Vagina (tissue), 2 donors: ENCODE results near the gene GPER1.

ENCODE experiments used
- POLR2A ChIP-seq, 2 donors: fragments of 450-650 bp; IDR thresholded peaks; one replicate each; pipeline ENCODE4 v1.6.1; 2017; ENCODE audit warnings: antibody characterized with exemption in 2 of 2, mild to moderate bottlenecking in 2 of 2, moderate library complexity in 2 of 2
- TF ChIP-seq, protein P1 (sequence below), 3 experiments: fragments of 450-650 bp in 2 of 3; fragments of 200-600 bp in 1 of 3; sonication (generic) in 1 of 3; IDR thresholded peaks; one replicate each; pipeline ENCODE4 v1.5.1; 2017 to 2019; ENCODE audit warnings: antibody characterized with exemption in 3 of 3, mild to moderate bottlenecking in 2 of 3, moderate library complexity in 2 of 3

- TF ChIP-seq POLR2A (IDR thresholded peaks at IDR 0.05), result no peak
- TF ChIP-seq, protein P1, sequence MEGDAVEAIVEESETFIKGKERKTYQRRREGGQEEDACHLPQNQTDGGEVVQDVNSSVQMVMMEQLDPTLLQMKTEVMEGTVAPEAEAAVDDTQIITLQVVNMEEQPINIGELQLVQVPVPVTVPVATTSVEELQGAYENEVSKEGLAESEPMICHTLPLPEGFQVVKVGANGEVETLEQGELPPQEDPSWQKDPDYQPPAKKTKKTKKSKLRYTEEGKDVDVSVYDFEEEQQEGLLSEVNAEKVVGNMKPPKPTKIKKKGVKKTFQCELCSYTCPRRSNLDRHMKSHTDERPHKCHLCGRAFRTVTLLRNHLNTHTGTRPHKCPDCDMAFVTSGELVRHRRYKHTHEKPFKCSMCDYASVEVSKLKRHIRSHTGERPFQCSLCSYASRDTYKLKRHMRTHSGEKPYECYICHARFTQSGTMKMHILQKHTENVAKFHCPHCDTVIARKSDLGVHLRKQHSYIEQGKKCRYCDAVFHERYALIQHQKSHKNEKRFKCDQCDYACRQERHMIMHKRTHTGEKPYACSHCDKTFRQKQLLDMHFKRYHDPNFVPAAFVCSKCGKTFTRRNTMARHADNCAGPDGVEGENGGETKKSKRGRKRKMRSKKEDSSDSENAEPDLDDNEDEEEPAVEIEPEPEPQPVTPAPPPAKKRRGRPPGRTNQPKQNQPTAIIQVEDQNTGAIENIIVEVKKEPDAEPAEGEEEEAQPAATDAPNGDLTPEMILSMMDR (IDR thresholded peaks at IDR 0.05), result no peak
Measured at GRCh38 chr7:1078519-1078918, 9.4 kb upstream of the GPER1 start.
